Ovary (tissue), 9 donors: ENCODE measurements around the gene ZNF23. TPM values are rescaled to one million over a fixed set of nuclear protein-coding genes. Genes with fewer than 3 reads are reported as not detected.

Source experiments
- DNase-seq, 5 donors: peaks; one replicate each; pipeline ENCODE4 v3.0.0-alpha.2; 2019 to 2020
- H3K27ac ChIP-seq, 2 donors: fragments of 200-600 bp; one replicate each; pipeline versions ENCODE4 v1.5.1 to v1.8.0; 2019 to 2022
- H3K27me3 ChIP-seq: fragments of 200-600 bp; one replicate; pipeline ENCODE4 v1.8.0; 2022
- H3K36me3 ChIP-seq: fragments of 200-600 bp; sonication (generic); one replicate; pipeline ENCODE4 v1.5.1; 2019
- H3K4me1 ChIP-seq: one replicate; pipeline ENCODE4 v1.8.1; 2013; ENCODE audit warnings: mild to moderate bottlenecking, moderate library complexity; ENCODE audit not compliant: insufficient read depth
- H3K4me3 ChIP-seq: fragments of 200-600 bp; sonication (generic); one replicate; pipeline ENCODE4 v1.5.1; 2017
- H3K9me3 ChIP-seq, 2 donors: fragments of 200-600 bp in 1 of 2; sonication (generic) in 1 of 2; one replicate each; pipeline versions ENCODE4 v1.5.1 to v1.8.1; 2013 to 2019; ENCODE audit warnings: mild to moderate bottlenecking in 1 of 2, moderate library complexity in 1 of 2
- EP300 ChIP-seq: sonication (generic); formaldehyde crosslinking; IDR thresholded peaks from one replicate; pipeline ENCODE4 v1.6.1; 2017; ENCODE audit warnings: antibody characterized with exemption
- POLR2A ChIP-seq: fragments of 450-650 bp; IDR thresholded peaks from one replicate; pipeline ENCODE4 v1.6.1; 2017; ENCODE audit warnings: antibody characterized with exemption, mild to moderate bottlenecking, moderate library complexity
- WGBS, 3 donors: extraction: QIAGEN DNeasy Blood & Tissue Kit in 1 of 3; methylation state at CpG; one replicate each; pipeline versions ENCODE4 v1.1.5 to v1.1.7; 2013 to 2017; 5-methylcytosine and 5-hydroxymethylcytosine counted together
- intact Hi-C, 4 donors: fragments of 100-400 bp; cut with DNase I; formaldehyde crosslinking; loops; one replicate each; pipeline versions ENCODE4 v1.11.0 to v1.15.1; 2022 to 2023
- polyA plus RNA-seq, 2 donors: library from polyadenylated mRNA; stranded (reverse); fragments of 200-250 nt in 1 of 2; fragments of 350-450 nt in 1 of 2; fragmentation: Illumina TruSeq in 1 of 2; extraction: RNeasy Lipid Tissue Mini Kit (QIAGEN cat#74804) in 1 of 2; gene quantifications; one replicate each; pipeline ENCODE4 v1.2.3, GENCODE V29; 2013 to 2014
- total RNA-seq, 7 donors: library from RNA; depleted of rRNA in 2 of 7; stranded (reverse); fragments of >200 nt in 2 of 7; fragmentation: NEBNext Ultra II Directional in 3 of 7; extraction: Animal tissue kit (Norgen Biotek cat#: 25700) in 3 of 7; gene quantifications; one replicate each; pipeline versions ENCODE4 v1.1.0 to v1.2.4, GENCODE V29; 2016 to 2023
- TF ChIP-seq, protein P1 (sequence below), 3 donors: fragments of 450-650 bp in 2 of 3; fragments of 200-600 bp in 1 of 3; IDR thresholded peaks; one replicate each; pipeline versions ENCODE4 v1.5.1 to v1.8.0; 2016 to 2022; ENCODE audit warnings: antibody characterized with exemption in 3 of 3, mild to moderate bottlenecking in 1 of 3
- donor health status: DM: no; HTN: no; CAD: no; lungs with moderate emphysema.
- donor health status: DM: no; HTN: no; CAD: no.
- donor health status: Bipolar disorder and iron deficiency.
- donor health status: DM: yes; HTN: yes; CAD: no.
- donor health status: DM: no; HTN: no; CAD: no.
- donor health status: DM: yes; HTN: yes; CAD: no.

Gene ZNF23
- total and polyA plus RNA-seq, 9 donors = 5.4 to 10.8 (median 8.9) TPM

DNA sequence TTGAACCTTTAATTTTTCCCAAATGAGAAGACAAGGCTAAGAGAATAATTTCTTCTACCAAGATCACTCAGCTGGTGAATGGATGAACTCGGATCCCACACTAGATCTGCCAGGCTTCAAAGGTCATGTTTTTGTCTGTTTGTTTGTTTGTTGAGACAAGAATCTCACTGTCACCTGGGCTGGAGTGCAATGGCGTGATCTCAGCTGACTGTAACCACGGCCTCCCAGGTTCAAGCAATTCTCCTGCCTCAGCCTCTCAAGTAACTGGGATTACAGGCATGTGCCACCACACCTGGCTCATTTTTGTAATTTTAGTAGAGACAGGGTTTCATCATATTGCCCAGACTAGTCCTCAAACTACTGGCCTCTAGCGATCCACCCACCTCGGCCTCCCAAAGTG lies 20.5 kb upstream of the ZNF23 start:
- Histone ChIP-seq H3K36me3 (no peaks in the 10 kb centered on the region), H3K4me3 (no peak overlapping the region), H3K27ac (no peak overlapping the region), H3K9me3 (no peaks in the 10 kb centered on the region), H3K27me3 (no peaks in the 10 kb centered on the region), H3K4me1 (peaks cover 1% of the 10 kb centered on the region)
- DNase-seq = no peak
- no peak for TF ChIP-seq POLR2A
- WGBS, 3 donors = 86 to 88% (median 88%) methylated on average over 5 of the region's 5 CpGs
- intact Hi-C loops = no loop called here

DNA sequence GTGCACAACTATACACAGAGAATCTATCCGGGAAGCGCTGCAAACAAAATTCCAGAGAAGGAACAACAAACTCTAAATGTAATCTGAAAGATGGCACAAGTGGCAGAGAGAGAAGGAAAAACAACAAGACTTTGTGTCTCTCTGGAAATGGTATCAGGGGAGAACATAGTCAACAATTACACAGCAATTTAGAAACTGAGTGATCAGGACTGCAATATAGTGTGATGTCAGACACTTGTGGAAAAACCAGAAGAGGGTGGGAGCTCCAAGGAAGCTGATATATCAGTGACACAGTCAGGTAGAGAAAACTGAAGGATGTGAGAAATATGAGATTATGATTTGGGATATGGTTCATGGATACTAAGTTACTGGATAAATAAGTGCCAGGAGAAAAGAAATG lies 18.9 kb upstream of the ZNF23 start:
- Histone ChIP-seq H3K4me1 (peaks cover 1% of the 10 kb centered on the region), H3K36me3 (no peaks in the 10 kb centered on the region), H3K27me3 (no peaks in the 10 kb centered on the region), H3K4me3 (no peak overlapping the region), H3K9me3 (no peaks in the 10 kb centered on the region), H3K27ac (no peak overlapping the region)
- WGBS, 3 donors = 88 to 97% (median 93%) methylated on average over 2 of the region's 2 CpGs
- intact Hi-C loops = no loop called here
- DNase-seq = no peak
- no peak for TF ChIP-seq POLR2A
- TF ChIP-seq, protein P1, sequence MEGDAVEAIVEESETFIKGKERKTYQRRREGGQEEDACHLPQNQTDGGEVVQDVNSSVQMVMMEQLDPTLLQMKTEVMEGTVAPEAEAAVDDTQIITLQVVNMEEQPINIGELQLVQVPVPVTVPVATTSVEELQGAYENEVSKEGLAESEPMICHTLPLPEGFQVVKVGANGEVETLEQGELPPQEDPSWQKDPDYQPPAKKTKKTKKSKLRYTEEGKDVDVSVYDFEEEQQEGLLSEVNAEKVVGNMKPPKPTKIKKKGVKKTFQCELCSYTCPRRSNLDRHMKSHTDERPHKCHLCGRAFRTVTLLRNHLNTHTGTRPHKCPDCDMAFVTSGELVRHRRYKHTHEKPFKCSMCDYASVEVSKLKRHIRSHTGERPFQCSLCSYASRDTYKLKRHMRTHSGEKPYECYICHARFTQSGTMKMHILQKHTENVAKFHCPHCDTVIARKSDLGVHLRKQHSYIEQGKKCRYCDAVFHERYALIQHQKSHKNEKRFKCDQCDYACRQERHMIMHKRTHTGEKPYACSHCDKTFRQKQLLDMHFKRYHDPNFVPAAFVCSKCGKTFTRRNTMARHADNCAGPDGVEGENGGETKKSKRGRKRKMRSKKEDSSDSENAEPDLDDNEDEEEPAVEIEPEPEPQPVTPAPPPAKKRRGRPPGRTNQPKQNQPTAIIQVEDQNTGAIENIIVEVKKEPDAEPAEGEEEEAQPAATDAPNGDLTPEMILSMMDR (IDR thresholded peaks at IDR 0.05) = no peak
- no peak for TF ChIP-seq EP300

DNA sequence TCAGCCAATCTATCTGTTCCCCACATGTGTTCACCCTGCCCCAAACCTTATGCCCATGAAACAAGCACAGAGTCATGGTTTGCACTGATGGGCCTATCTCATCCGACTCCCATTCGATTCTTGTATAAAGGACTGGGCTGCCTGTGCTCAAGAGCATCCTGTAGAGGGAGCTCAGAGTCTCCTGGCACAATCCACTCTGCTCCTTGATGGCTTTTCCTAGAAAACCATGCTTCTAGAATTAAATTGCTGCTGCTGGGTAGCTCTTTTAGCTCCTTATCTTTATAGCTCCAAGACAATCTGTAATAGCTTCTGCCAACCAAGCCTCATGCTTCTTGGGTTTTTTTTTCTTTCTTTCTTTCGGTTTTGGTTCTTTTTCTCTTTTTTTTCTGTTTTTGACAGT lies 17.4 kb upstream of the ZNF23 start:
- H3K4me1 ChIP-seq = peaks cover 1% of the 10 kb centered on the region
- no peaks in the 10 kb centered on the region for H3K9me3 ChIP-seq
- TF ChIP-seq, protein P1 (IDR thresholded peaks at IDR 0.05) = no peak
- no peak for TF ChIP-seq EP300
- TF ChIP-seq POLR2A = no peak

DNA sequence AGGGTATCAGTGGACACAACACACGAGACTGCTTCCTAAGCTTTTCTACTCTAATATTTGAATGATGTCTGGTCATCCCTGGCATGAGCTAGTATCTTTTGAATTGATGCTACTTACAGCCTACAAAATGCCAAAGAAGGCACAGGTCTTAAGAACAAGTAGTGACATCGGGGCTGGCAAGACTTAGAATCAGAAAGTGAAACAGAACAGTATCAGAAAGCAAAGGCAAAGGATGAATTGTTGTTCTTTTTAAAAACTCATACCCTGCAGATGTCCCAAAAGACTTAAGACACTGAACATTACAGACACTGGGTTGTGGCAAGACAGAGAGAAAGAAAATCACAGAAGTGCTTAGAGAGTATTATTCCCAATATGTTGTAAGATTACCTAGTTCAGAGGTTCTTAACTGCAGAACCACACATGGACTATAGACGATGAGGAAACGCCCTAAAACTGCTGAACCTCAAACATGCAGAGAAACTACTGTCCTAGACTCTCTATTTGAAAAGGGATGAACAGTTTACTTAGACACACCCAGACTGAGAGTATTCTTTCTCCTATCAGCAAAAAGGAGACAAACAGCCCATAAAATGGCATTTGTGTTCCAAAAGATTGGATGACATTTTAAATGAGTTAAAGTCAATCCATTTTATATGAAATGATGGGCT lies 14.5 kb upstream of the ZNF23 start:
- no peaks in the 10 kb centered on the region for H3K27me3 ChIP-seq
- no peaks in the 10 kb centered on the region for H3K9me3 ChIP-seq
- TF ChIP-seq EP300 (no peak), POLR2A (no peak)
- TF ChIP-seq, protein P1 (IDR thresholded peaks at IDR 0.05) = no peak
- no peak overlapping the region for H3K4me3 ChIP-seq
- H3K36me3 ChIP-seq = no peaks in the 10 kb centered on the region
- intact Hi-C loops = no loop called here
- no peak for DNase-seq
- H3K27ac ChIP-seq = no peak overlapping the region
- 93 to 95% (median 94%) methylated on average over 4 of the region's 4 CpGs for WGBS, 3 donors
- H3K4me1 ChIP-seq = no peaks in the 10 kb centered on the region

More for the DNA sequence above, 17.4 kb upstream of the ZNF23 start:
- Histone ChIP-seq H3K27me3 (no peaks in the 10 kb centered on the region), H3K36me3 (no peaks in the 10 kb centered on the region), H3K27ac (no peak overlapping the region), H3K4me3 (no peak overlapping the region)
- 42 to 51% (median 44%) methylated on average over 3 of the region's 3 CpGs for WGBS, 3 donors
- DNase-seq = no peak
- intact Hi-C loops = no loop called here

DNA sequence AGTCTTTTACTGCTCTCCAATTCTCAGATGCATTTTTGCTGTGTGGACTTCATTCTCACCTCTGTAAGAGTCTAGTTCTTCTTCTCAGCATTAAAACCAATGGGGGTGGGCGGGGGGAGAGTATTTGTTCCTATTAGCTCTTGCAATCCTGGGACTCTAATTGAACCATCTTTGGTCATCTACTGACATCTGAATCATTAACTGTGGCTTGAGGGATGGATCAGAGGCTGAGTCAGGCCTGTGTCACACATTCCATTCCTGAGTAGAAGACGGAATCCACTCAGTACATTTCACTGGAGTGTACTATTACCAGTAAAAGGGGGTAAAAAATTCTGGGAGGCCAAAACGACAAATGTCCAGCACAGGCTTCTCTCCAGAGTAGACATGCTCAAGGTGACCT lies 12.8 kb upstream of the ZNF23 start:
- H3K4me3 ChIP-seq = no peak overlapping the region
- H3K9me3 ChIP-seq = no peaks in the 10 kb centered on the region
- no peaks in the 10 kb centered on the region for H3K36me3 ChIP-seq
- WGBS, 3 donors = 85 to 93% (median 86%) methylated on average over 3 of the region's 3 CpGs
- TF ChIP-seq, protein P1 (IDR thresholded peaks at IDR 0.05) = no peak
- no peak for TF ChIP-seq POLR2A
- no peak for TF ChIP-seq EP300
- no peak for DNase-seq
- H3K4me1 ChIP-seq = no peaks in the 10 kb centered on the region
- H3K27me3 ChIP-seq = no peaks in the 10 kb centered on the region
- intact Hi-C loops = no loop called here
- no peak overlapping the region for H3K27ac ChIP-seq
